Kidney tubule cell (primary cell): ENCODE results near the gene NEGR1.

Source experiments
- DNase-seq: peaks from one replicate; pipeline ENCODE4 v3.0.0-alpha.2; 2018; ENCODE audit warnings: low spot score

The NEGR1 gene

GRCh38 chr1:71462247-71462646 is 820.1 kb downstream of the NEGR1 start:
- no peak for DNase-seq

GRCh38 chr1:71461416-71461815 is 820.9 kb downstream of the NEGR1 start:
- no peak for DNase-seq

GRCh38 chr1:71448444-71448843 is 833.9 kb downstream of the NEGR1 start:
- no peak for DNase-seq

- DNase-seq: no peak
Observed at GRCh38 chr1:71438626-71439025, 843.7 kb downstream of the NEGR1 start.

GRCh38 chr1:71435951-71436350 is 846.4 kb downstream of the NEGR1 start:
- DNase-seq: no peak

- no peak for DNase-seq
Observed at GRCh38 chr1:71434240-71434639, 848.1 kb downstream of the NEGR1 start.

GRCh38 chr1:71428029-71428428 is 854.3 kb downstream of the NEGR1 start:
- no peak for DNase-seq

- no peak for DNase-seq
Observed at GRCh38 chr1:71427066-71427465, 855.3 kb downstream of the NEGR1 start.

- DNase-seq: no peak
Observed at GRCh38 chr1:71424536-71424935, 857.8 kb downstream of the NEGR1 start.

- no peak for DNase-seq
Observed at GRCh38 chr1:71422221-71422620, 860.1 kb downstream of the NEGR1 start.

- DNase-seq: no peak
Observed at GRCh38 chr1:71417421-71417820, 864.9 kb downstream of the NEGR1 start.

GRCh38 chr1:71414179-71414578 is 868.2 kb downstream of the NEGR1 start:
- DNase-seq: no peak

- DNase-seq: no peak
Observed at GRCh38 chr1:71413441-71414175, 868.7 kb downstream of the NEGR1 start.

GRCh38 chr1:71400050-71400449 is 882.3 kb downstream of the NEGR1 start:
- no peak for DNase-seq

GRCh38 chr1:71399594-71399993 is 882.7 kb downstream of the NEGR1 start:
- no peak for DNase-seq

GRCh38 chr1:71393301-71393700 is 889.0 kb downstream of the NEGR1 start:
- no peak for DNase-seq

- DNase-seq: no peak
Observed at GRCh38 chr1:71390518-71390917, 891.8 kb downstream of the NEGR1 start.

- no peak for DNase-seq
Observed at GRCh38 chr1:71377886-71378285, 904.5 kb downstream of the NEGR1 start.

GRCh38 chr1:71372496-71372895 is 909.8 kb downstream of the NEGR1 start:
- no peak for DNase-seq

- no peak for DNase-seq
Observed at GRCh38 chr1:71371581-71371980, 910.8 kb downstream of the NEGR1 start.

- no peak for DNase-seq
Observed at GRCh38 chr1:71364236-71364635, 918.1 kb downstream of the NEGR1 start.

GRCh38 chr1:71362691-71363090 is 919.6 kb downstream of the NEGR1 start:
- no peak for DNase-seq

- no peak for DNase-seq
Observed at GRCh38 chr1:71362076-71362475, 920.3 kb downstream of the NEGR1 start.

- DNase-seq: no peak
Observed at GRCh38 chr1:71357708-71358107, 924.6 kb downstream of the NEGR1 start.
